NB4 (cell line): ENCODE measurements around the gene KCNJ4.

Source experiments
- DNase-seq: peaks from one replicate; pipeline ENCODE4 v3.0.0; 2010; ENCODE audit warnings: low read depth
- H3K4me3 ChIP-seq: one replicate; pipeline ENCODE4 v1.5.1; 2011; ENCODE audit warnings: mild to moderate bottlenecking, low read depth, low read length, moderate library complexity
- MYC ChIP-seq: IDR thresholded peaks from 2 replicates; pipeline ENCODE4 v1.6.1; 2011; ENCODE audit warnings: low read depth, low read length
- POLR2A ChIP-seq: IDR thresholded peaks from 2 replicates; pipeline ENCODE4 v1.6.1; 2011; ENCODE audit warnings: mild to moderate bottlenecking; ENCODE audit not compliant: insufficient read length; ENCODE audit errors: extremely low read depth
- TF ChIP-seq, protein P1 (sequence below): IDR thresholded peaks from one replicate; pipeline ENCODE4 v1.5.1; 2012; ENCODE audit warnings: low read depth, low read length
- TF ChIP-seq, protein P2 (sequence below): IDR thresholded peaks from 2 replicates; pipeline ENCODE4 v1.6.1; 2011; ENCODE audit warnings: low read depth, low read length

Gene KCNJ4

DNA sequence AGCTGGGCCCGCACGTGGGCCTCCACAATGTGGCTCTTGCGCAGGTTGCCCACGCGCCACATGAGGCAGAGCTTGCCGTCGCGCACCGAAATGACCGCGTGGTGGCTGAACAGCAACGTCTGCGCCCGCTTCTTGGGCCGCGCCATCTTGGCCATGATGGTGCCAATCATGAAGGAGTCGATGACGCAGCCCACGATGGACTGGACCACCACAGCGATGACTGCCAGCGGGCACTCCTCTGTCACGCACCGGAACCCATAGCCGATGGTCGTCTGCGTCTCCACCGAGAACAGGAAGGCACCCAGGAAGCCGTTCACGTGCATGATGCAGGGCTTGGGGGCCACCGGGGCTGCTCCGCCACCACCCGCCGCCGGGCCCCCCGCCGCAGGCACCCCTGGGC is 27.5 kb downstream of the KCNJ4 start:
- no peak for DNase-seq
- H3K4me3 ChIP-seq = no peak overlapping the region
- TF ChIP-seq MYC (no peak), POLR2A (no peak)
- TF ChIP-seq, protein P1, sequence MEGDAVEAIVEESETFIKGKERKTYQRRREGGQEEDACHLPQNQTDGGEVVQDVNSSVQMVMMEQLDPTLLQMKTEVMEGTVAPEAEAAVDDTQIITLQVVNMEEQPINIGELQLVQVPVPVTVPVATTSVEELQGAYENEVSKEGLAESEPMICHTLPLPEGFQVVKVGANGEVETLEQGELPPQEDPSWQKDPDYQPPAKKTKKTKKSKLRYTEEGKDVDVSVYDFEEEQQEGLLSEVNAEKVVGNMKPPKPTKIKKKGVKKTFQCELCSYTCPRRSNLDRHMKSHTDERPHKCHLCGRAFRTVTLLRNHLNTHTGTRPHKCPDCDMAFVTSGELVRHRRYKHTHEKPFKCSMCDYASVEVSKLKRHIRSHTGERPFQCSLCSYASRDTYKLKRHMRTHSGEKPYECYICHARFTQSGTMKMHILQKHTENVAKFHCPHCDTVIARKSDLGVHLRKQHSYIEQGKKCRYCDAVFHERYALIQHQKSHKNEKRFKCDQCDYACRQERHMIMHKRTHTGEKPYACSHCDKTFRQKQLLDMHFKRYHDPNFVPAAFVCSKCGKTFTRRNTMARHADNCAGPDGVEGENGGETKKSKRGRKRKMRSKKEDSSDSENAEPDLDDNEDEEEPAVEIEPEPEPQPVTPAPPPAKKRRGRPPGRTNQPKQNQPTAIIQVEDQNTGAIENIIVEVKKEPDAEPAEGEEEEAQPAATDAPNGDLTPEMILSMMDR = no peak
- TF ChIP-seq, protein P2, sequence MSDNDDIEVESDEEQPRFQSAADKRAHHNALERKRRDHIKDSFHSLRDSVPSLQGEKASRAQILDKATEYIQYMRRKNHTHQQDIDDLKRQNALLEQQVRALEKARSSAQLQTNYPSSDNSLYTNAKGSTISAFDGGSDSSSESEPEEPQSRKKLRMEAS = no peak

DNA sequence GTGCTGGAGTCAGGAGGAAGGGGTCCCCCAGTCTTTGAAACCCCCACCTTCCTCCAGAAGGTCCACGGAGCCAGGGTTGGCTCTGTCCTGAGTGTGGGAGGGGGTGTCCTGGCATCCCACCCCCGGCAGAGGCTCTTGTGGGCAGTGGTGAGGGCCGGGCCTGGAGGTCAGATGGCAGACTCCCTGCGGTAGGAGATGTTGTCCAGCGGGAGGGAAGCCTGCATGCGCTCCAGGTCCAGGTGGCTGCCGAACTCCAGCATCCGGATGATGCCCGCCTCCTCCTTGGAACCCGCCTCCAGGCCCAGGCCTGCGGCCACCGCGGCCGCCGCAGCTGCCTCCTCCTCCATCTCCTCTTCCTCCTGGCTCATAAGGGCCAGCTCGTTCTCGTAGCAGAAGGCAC is 28.4 kb downstream of the KCNJ4 start:
- no peak overlapping the region for H3K4me3 ChIP-seq
- TF ChIP-seq MYC (no peak), POLR2A (no peak)
- TF ChIP-seq, protein P1 = no peak
- TF ChIP-seq, protein P2 = no peak
- no peak for DNase-seq

DNA sequence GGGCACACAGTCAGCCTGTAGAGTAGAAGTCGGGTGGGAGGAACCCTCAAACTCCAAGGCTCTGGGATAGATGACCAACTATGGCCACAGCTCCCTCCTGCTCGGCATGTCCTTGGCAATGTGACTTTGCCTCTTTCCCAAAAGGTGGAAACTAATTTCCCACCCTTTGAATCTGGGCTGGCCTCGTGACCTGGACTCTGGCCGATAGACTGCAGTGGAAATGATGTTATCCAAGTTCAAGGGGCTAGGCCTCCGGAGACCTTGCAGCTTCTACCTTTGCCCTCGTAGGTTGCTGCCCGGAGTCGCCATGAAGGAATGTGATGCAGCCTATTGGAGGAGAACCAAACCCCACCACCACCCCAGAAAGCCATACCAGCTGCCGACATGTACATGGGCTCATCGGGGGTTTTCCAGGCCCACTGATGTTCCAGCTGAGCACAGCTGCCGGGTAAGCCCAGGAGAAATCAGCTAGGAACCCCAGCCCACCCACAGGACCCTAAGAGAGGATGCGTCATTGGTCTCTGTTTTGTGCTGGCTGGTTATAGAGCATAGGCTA is 30.4 kb downstream of the KCNJ4 start:
- TF ChIP-seq, protein P1 = no peak
- TF ChIP-seq POLR2A (no peak), MYC (no peak)
- TF ChIP-seq, protein P2 = no peak
- H3K4me3 ChIP-seq = no peak overlapping the region
- DNase-seq = no peak

DNA sequence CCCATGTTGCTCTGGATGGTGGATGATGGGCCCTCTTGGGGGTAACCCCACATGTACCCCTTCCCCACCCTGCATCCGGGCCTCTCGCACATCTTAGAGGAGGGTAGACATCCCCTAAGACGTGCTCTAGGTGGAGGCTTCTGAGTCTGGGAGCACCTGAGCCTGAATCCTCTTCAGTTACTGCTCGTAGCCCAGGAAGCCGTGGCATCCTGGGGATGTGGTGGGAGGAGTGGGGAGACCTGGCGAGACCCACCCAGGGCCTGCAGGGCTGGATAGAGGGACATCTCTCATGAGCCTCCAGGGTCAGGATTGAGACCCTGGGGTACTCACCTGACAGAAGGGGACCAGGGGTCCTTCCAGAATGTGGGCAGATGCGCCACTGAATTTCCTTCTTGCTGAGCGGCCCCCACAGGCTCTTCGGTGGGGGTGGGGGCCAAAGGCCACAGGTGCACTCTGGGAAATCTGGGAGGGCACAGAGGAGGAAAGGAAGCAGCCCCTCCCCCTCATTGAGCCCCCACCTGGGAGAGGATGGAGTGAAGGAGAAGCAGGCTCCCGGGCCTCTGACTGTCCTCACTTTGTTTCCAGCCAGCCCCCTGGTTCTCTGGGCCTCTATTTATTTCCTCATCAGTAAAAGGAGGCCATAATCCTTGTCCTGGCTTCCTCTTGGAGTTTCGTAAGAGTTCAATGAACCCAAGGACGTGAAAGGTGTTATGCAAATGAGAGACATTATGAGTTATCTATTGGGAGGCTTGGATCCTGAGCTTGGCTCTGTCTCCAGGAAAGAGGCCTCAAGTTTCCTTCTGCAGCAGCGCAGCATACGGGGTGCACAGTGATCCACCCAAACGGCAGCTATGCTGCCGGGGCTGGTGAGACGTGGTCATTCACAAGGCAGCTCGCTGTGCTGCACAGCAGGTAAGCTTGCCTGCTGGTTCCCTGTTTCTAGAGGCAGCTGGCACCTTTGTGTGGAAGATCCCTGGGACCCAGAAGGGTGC is 31.2 kb downstream of the KCNJ4 start:
- TF ChIP-seq MYC (no peak), POLR2A (no peak)
- TF ChIP-seq, protein P1 = no peak
- TF ChIP-seq, protein P2 = no peak
- peak; percentile 42 for DNase-seq
- H3K4me3 ChIP-seq = no peak overlapping the region

DNA sequence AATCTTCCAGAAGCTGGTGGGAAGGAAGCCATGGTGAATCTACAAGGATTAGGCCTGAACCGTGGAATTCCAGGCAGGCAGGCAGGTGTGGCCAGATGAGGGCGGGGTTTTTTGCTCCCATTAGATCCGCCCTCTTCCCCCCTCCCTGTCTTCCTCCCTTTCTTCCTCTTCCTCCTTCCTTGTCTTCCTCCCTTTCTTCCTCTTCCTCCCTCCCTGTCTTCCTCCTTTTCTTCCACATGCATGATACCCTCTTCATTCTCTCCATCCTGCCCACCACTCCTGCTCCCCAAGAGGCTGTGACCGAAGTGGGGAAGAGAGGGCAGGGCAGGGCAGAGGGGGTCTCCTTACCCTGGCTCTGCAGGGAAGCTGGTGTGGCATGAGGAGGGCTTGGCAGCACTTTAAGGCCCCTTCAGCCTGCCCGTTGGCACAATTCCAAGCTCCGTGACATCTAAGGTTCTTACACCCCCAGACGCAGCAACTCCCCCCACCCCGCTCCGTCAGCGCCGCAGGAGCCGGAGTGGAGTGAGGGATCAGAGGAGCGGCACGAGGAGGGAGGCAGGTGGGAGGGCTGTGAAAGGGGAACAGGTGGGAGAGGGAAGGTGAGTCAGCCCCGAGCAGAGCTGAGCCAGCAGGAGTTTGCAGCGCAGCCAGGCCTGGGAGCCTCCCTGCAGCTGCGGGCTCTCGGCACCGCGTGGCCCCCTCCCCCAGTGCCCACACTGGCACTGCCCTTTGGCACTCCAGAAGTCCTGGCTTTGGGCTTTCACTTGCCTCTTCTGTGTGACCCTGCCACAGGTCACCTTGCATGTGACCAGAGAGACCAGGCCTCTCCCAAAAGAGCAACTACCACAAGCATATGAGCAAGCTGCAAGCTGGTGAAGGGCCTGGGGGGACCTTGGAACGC is 32.1 kb downstream of the KCNJ4 start:
- DNase-seq = no peak
- TF ChIP-seq POLR2A = no peak
- TF ChIP-seq, protein P1 = no peak
- TF ChIP-seq, protein P2 = no peak
- no peak for TF ChIP-seq MYC
- H3K4me3 ChIP-seq = no peak overlapping the region
